SK-N-SH treated with all-trans-retinoic acid at 6 μM for 48 hours (cell line): ENCODE data around the gene BMP10.

Experiments
- ATAC-seq: fragments of 200-7000 bp; cut with Tn5 transposase; 3 replicates; pipeline ENCODE4 v1.9.1; 2020; ENCODE audit warnings: mild to moderate bottlenecking, moderate library complexity
- ARNTL ChIP-seq: fragments of 450-650 bp; formaldehyde crosslinking; IDR thresholded peaks from 2 replicates; pipeline ENCODE4 v1.5.0; 2020; ENCODE audit warnings: low read depth, mild to moderate bottlenecking, moderate library complexity, borderline replicate concordance
- BACH2 ChIP-seq: fragments of 250-450 bp; sonication (Bioruptor Pico); IDR thresholded peaks from 2 replicates; pipeline ENCODE4 v1.9.0; 2021; ENCODE audit warnings: mild to moderate bottlenecking, borderline replicate concordance
- CREB5 ChIP-seq: fragments of 250-450 bp; sonication (Bioruptor Pico); IDR thresholded peaks from 2 replicates; pipeline ENCODE4 v1.5.1; 2020; ENCODE audit warnings: low read depth, mild to moderate bottlenecking, moderate library complexity
- CSDC2 ChIP-seq: fragments of 250-450 bp; sonication (Bioruptor Pico); IDR thresholded peaks from 2 replicates; pipeline ENCODE4 v1.5.0; 2020; ENCODE audit warnings: mild to moderate bottlenecking, moderate library complexity
- GLIS3 ChIP-seq: fragments of 250-450 bp; sonication (Bioruptor Pico); IDR thresholded peaks from 2 replicates; pipeline ENCODE4 v1.5.0; 2020; ENCODE audit warnings: mild to moderate bottlenecking, moderate library complexity
- OSR1 ChIP-seq: fragments of 250-450 bp; sonication (Bioruptor Pico); IDR thresholded peaks from 2 replicates; pipeline ENCODE4 v1.8.0; 2022; ENCODE audit warnings: moderate library complexity, mild to moderate bottlenecking, inconsistent platforms
- PATZ1 ChIP-seq: fragments of 250-450 bp; sonication (Bioruptor Pico); IDR thresholded peaks from 2 replicates; pipeline ENCODE4 v1.8.0; 2020; ENCODE audit warnings: mild to moderate bottlenecking, moderate library complexity, borderline replicate concordance
- POU6F1 ChIP-seq: fragments of 250-450 bp; sonication (Bioruptor Pico); IDR thresholded peaks from 2 replicates; pipeline ENCODE4 v1.8.0; 2021; ENCODE audit warnings: low read depth, mild to moderate bottlenecking, moderate library complexity, borderline replicate concordance
- PPARA ChIP-seq: fragments of 250-450 bp; sonication (Bioruptor Pico); IDR thresholded peaks from 2 replicates; pipeline ENCODE4 v1.5.0; 2020; ENCODE audit warnings: mild to moderate bottlenecking, borderline replicate concordance
- SNAI2 ChIP-seq: fragments of 250-450 bp; sonication (Bioruptor Pico); IDR thresholded peaks from 2 replicates; pipeline ENCODE4 v1.5.0; 2020; ENCODE audit warnings: mild to moderate bottlenecking, moderate library complexity
- TCF4 ChIP-seq: fragments of 250-450 bp; sonication (Bioruptor Pico); IDR thresholded peaks from 2 replicates; pipeline ENCODE4 v1.8.0; 2021; ENCODE audit warnings: mild to moderate bottlenecking, moderate library complexity, borderline replicate concordance
- TOX ChIP-seq: fragments of 250-450 bp; sonication (Bioruptor Pico); IDR thresholded peaks from 2 replicates; pipeline ENCODE4 v1.8.0; 2021; ENCODE audit warnings: mild to moderate bottlenecking, moderate library complexity, borderline replicate concordance
- ZFP3 ChIP-seq: fragments of 250-450 bp; sonication (Bioruptor Pico); IDR thresholded peaks from 2 replicates; pipeline ENCODE4 v1.5.0; 2020; ENCODE audit warnings: mild to moderate bottlenecking, moderate library complexity
- ZFP30 ChIP-seq: fragments of 450-650 bp; formaldehyde crosslinking; IDR thresholded peaks from 2 replicates; pipeline ENCODE4 v1.5.0; 2022; ENCODE audit warnings: mild to moderate bottlenecking, moderate library complexity
- ZNF565 ChIP-seq: fragments of 450-650 bp; formaldehyde crosslinking; conservative IDR thresholded peaks from 2 replicates; pipeline ENCODE4 v1.5.0; 2020; ENCODE audit warnings: low read depth, mild to moderate bottlenecking, moderate library complexity
- ZNF70 ChIP-seq: fragments of 450-650 bp; formaldehyde crosslinking; IDR thresholded peaks from 2 replicates; pipeline ENCODE4 v1.5.0; 2020; ENCODE audit warnings: mild to moderate bottlenecking, moderate library complexity
- ZNF8 ChIP-seq: fragments of 450-650 bp; formaldehyde crosslinking; IDR thresholded peaks from 2 replicates; pipeline ENCODE4 v1.5.0; 2020; ENCODE audit warnings: mild to moderate bottlenecking, moderate library complexity
- TF ChIP-seq, protein P1 (sequence below): fragments of 250-450 bp; sonication (Bioruptor Pico); IDR thresholded peaks from 2 replicates; pipeline ENCODE4 v1.5.0; 2020; ENCODE audit warnings: mild to moderate bottlenecking, moderate library complexity
- TF ChIP-seq, protein P2 (sequence below): fragments of 250-450 bp; sonication (Bioruptor Pico); IDR thresholded peaks from 2 replicates; pipeline ENCODE4 v1.5.1; 2021; ENCODE audit warnings: mild to moderate bottlenecking, moderate library complexity

Gene BMP10, protein sequence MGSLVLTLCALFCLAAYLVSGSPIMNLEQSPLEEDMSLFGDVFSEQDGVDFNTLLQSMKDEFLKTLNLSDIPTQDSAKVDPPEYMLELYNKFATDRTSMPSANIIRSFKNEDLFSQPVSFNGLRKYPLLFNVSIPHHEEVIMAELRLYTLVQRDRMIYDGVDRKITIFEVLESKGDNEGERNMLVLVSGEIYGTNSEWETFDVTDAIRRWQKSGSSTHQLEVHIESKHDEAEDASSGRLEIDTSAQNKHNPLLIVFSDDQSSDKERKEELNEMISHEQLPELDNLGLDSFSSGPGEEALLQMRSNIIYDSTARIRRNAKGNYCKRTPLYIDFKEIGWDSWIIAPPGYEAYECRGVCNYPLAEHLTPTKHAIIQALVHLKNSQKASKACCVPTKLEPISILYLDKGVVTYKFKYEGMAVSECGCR

GRCh38 chr2:68871159-68871764, at the start of gene BMP10:
BMP10 (minus strand) TSS chr2:68871397; CDS start chr2:68871358, 39 bp downstream.
- no peak for ATAC-seq
- TF ChIP-seq BACH2 (CRISPR knock-in tag) (no peak), ZFP3 (CRISPR knock-in tag) (no peak), OSR1 (CRISPR knock-in tag) (no peak), SNAI2 (CRISPR knock-in tag) (no peak), PATZ1 (no peak), GLIS3 (CRISPR knock-in tag) (no peak), PPARA (CRISPR knock-in tag) (no peak), TCF4 (CRISPR knock-in tag) (no peak)
- TF ChIP-seq, protein P1, sequence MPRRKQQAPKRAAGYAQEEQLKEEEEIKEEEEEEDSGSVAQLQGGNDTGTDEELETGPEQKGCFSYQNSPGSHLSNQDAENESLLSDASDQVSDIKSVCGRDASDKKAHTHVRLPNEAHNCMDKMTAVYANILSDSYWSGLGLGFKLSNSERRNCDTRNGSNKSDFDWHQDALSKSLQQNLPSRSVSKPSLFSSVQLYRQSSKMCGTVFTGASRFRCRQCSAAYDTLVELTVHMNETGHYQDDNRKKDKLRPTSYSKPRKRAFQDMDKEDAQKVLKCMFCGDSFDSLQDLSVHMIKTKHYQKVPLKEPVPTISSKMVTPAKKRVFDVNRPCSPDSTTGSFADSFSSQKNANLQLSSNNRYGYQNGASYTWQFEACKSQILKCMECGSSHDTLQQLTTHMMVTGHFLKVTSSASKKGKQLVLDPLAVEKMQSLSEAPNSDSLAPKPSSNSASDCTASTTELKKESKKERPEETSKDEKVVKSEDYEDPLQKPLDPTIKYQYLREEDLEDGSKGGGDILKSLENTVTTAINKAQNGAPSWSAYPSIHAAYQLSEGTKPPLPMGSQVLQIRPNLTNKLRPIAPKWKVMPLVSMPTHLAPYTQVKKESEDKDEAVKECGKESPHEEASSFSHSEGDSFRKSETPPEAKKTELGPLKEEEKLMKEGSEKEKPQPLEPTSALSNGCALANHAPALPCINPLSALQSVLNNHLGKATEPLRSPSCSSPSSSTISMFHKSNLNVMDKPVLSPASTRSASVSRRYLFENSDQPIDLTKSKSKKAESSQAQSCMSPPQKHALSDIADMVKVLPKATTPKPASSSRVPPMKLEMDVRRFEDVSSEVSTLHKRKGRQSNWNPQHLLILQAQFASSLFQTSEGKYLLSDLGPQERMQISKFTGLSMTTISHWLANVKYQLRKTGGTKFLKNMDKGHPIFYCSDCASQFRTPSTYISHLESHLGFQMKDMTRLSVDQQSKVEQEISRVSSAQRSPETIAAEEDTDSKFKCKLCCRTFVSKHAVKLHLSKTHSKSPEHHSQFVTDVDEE (CRISPR knock-in tag): no peak

DNA sequence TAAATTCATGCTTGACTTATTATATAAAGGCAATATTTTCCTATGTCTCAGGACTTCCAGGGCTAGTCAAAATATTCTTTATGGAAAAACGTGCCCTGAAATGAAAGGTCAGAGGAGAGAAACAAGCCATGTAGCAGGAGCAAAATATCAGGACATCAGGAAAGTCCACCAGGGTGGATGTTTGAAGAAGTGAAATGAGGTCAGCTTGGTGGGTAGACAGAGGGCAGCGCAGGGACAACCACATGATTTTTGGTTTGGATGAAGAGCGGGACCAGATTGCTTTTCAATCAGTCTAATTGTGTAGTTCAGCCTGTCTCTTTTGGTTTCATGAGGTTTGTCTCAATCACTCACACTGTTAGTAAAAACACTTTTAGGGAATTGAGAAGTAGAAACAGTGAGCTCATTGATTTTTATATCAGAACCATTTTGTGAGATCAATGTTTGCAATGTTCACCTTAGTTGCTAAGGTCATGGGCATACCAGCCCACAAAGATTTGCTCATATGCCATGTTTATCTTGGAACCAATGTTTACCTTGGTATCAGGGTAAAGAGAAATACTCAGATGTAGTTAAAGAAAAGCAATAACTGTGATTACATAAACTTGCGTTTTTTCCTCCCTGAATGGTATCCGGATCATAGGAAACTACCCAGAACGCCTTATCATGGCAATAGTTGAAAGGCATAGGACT, 49.4 kb upstream of the BMP10 start:
- no peak for TF ChIP-seq ZNF70 (CRISPR knock-in tag)
- no peak for TF ChIP-seq CSDC2 (CRISPR knock-in tag)
- no peak for TF ChIP-seq ARNTL
- no peak for TF ChIP-seq OSR1 (CRISPR knock-in tag)
- no peak for TF ChIP-seq ZNF8 (CRISPR knock-in tag)
- TF ChIP-seq CREB5: no peak
- no peak for TF ChIP-seq PATZ1
- ATAC-seq: no peak

GRCh38 chr2:68918497-68918896, 47.3 kb upstream of the BMP10 start:
- ATAC-seq: no peak
- TF ChIP-seq SNAI2 (CRISPR knock-in tag): no peak
- TF ChIP-seq, protein P1 (CRISPR knock-in tag): no peak
- TF ChIP-seq ZNF565: no peak
- no peak for TF ChIP-seq CREB5
- TF ChIP-seq TCF4 (CRISPR knock-in tag): no peak
- TF ChIP-seq ZFP30 (CRISPR knock-in tag): no peak
- no peak for TF ChIP-seq TOX (CRISPR knock-in tag)
- no peak for TF ChIP-seq GLIS3 (CRISPR knock-in tag)
- TF ChIP-seq, protein P2, sequence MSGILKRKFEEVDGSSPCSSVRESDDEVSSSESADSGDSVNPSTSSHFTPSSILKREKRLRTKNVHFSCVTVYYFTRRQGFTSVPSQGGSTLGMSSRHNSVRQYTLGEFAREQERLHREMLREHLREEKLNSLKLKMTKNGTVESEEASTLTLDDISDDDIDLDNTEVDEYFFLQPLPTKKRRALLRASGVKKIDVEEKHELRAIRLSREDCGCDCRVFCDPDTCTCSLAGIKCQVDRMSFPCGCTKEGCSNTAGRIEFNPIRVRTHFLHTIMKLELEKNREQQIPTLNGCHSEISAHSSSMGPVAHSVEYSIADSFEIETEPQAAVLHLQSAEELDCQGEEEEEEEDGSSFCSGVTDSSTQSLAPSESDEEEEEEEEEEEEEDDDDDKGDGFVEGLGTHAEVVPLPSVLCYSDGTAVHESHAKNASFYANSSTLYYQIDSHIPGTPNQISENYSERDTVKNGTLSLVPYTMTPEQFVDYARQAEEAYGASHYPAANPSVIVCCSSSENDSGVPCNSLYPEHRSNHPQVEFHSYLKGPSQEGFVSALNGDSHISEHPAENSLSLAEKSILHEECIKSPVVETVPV (CRISPR knock-in tag): no peak
- no peak for TF ChIP-seq POU6F1 (CRISPR knock-in tag)
- no peak for TF ChIP-seq ZNF8 (CRISPR knock-in tag)
